Measurements from ENCODE around the gene MEST.
"Not testable (repeated sequence)": the region's sequence is repeated elsewhere in the genome, so short reads cannot be mapped to it uniquely, and the experiment has no call there.

MEST gene

DNA sequence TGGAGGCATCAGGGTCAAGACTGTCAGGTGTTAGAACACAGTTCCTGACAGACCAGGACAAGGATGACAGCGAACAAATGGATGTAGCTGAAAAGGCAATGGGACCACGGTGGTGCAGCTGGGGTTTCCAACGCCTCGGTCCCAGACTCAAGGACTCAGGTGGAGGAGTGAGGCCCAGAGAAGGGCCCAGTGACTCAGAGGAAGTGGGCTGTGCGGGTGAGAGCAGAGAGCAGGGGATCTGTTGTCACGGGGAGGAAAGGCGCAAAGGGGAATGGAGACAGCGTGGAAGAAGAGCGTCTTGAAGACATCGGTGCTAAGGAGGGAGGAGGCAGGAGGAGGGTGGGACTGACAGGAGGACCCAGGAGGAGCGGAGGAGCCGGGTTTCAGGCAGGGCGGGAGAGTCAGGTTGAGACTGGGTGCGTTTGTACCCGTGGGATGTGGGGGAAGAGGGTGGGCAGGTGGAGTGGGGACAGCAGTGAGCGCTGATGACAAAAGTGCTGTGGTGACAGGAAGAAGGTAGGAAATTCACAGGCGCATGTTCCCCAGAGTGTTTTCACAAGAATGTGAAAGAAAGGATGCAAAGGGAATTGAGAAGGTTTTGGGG is 36.0 kb downstream of the MEST start:
- not testable (repeated sequence) for DNase-seq

DNA sequence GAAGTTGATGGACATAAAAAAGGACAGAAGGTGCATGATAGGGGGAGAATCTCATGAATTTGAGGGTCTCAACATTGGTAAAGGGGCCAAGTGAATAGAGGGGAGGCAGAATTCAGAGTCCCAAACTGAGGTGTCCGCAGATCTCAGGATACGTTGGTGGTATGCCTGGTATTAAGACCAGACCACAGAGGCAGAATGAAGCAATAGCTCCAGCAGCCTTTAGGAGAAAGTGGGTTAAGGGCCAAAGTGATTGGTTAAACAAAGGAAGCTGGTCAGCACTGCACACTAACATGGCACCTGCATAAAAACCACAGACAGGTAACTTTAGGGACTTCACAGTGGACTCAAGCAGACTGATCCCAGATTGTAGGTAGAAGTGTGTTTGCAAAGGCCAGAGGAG is 37.5 kb downstream of the MEST start:
- no peak for DNase-seq

DNA sequence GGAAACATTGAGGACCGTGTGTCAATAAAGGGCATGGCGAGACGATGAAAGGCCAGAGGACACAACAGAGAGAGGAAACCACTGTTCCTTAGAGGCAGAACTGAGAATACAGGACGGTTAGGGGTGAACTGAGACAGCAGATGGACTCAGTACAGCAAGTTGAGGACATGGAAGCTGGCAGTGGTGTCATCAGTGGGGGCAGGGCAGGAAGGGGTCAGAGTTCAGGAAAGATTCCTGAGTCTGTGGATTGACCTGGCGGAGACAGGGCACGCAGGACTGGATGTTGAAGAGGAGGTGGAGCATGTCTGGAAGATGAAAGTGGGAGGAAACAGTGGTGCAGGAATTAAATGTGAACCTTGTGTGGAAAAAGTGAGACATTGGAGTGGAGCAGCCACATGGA is 46.0 kb downstream of the MEST start:
- not testable (repeated sequence) for DNase-seq

DNA sequence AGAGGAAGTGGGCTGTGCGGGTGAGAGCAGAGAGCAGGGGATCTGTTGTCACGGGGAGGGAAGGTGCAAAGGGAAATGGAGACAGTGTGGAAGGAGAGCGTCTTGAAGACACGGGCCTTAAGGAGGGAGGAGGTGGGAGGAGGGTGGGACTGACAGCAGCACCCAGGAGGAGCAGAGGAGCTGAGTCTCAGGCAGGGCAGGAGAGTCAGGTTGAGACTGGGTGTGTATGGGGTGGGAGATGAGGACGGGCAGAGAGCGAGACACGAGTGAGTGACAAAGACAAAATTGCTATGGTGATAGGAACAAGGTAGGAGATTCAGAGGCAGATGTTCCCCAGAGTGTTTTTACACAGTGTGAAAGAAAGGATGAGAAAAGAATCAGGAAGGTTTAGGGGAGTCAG is 49.4 kb downstream of the MEST start:
- not testable (repeated sequence) for DNase-seq

DNA sequence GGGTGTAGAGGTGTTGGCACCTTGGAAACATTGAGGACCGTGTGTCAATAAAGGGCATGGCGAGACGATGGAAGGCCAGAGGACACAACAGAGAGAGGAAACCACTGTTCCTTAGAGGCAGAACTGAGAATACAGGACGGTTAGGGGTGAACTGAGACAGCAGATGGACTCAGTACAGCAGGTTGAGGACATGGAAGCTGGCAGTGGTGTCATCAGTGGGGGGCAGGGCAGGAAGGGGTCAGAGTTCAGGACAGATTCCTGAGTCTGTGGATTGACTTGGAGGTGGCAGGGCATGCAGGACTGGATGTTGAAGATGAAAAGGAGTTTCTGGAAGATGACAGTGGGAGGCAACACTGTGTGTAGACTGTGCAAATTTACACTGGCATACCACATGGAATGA is 50.4 kb downstream of the MEST start:
- not testable (repeated sequence) for DNase-seq

DNA sequence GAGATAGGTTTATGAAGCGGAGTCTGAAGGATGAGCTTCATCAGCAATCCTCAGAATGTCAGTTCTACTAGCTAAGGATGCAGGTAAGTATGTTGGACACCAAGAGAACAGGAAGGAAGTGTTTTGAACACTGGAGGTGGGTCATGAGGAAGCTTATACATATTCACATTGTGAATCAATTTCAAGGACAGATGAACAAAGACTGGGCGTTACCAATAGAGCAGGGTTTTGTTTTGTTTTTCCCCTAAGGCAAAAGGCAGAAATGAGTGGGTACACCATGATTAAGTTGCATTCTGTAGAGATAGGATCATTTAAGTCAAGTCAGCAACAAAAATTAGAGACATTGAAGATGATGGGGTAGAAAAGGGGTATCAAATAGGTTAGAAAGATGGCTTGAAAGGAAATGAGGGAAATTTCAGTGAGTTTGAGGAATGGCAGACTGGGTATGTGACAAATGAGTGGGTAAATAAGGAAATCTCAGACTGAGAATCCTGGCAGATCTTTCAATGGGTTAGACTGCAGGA is 51.7 kb downstream of the MEST start:
- DNase-seq: no peak

DNA sequence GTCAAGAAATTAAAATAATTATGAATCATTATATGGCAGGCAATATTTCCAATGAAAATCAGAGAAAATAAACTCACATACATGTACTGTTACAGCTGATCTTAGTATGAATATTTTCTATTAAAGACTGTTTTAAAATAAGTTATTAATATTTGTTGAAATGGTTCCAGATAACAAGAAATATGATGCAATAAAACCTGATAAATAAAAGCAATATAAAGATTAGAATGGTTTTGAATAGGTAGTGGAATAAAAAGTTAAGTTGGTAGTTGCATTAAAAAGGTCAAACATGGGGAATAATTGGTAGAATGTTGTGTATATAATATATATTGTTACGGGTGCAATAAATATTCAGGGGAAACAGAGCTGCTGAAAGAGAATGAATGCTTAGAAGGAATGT is 52.5 kb downstream of the MEST start:
- no peak for DNase-seq

DNA sequence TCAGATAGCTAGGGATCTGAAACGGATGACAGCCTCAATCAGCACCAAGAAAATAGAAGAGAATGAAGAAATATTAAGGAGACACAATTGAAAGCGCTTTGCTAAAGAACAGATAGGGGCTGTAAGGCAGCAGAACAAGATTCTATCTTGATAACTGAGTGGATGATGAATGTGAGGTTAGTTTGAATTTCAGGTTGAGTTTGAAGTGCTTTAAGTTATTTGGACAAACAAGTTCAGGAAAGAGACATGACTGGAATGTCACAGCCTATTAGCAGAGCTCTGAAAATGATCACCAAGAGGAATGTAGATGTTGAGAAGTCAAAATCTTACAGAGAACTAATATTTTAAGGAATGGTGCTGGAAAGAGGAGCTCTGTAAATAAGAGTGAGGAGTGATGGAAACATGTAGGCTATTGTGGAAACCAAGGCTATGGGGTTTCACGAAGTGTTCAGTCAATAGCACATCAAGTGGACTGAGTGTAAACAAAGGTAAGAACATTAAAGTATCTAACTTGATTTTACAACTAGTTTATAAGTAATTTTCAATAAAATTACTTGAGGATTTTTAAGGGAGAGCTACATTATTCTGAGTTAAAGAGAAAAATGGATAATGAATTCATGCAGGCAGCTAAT is 61.6 kb downstream of the MEST start:
- no peak for DNase-seq

DNA sequence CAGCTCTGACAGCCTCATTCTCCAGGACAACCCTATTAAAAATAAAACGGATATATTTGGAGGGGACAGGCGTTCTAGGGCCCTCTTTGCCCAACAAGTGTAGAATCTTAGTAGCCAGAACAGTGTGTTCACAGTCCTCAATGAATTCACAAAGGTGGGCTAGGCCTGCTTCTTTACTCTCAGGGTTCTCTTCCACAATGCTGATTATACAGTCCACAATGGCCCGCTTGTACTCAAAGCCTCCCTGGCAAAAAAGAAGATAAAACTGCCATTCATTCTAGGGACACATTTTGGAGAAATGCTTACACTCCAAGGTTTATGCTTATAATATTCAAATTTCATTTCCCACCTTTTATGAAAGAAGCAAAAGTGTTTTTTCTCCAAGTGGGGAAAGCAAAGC is 62.6 kb downstream of the MEST start:
- no peak for DNase-seq
